H9 (cell line): ENCODE results near the gene CA9. TPM values are rescaled to one million over a fixed set of nuclear protein-coding genes. Genes with fewer than 3 reads are reported as not detected.

Source experiments
- DNase-seq: peaks from one replicate; pipeline ENCODE4 v3.0.0-alpha.2; 2017
- H2AFZ ChIP-seq: one replicate; pipeline ENCODE4 v1.6.1; 2013; ENCODE audit warnings: mild to moderate bottlenecking, low read length, control low read depth, moderate library complexity
- H2AK5ac ChIP-seq: 2 replicates; pipeline ENCODE4 v1.6.1; 2013; ENCODE audit warnings: low read length, control low read depth, mixed read lengths; ENCODE audit not compliant: insufficient read length
- H2BK120ac ChIP-seq: one replicate; pipeline ENCODE4 v1.6.1; 2013; ENCODE audit warnings: low read depth, mild to moderate bottlenecking, low read length, control low read depth, inconsistent platforms; ENCODE audit not compliant: poor library complexity, severe bottlenecking
- H2BK12ac ChIP-seq: 2 replicates; pipeline ENCODE4 v1.6.1; 2013; ENCODE audit warnings: low read length, control low read depth, mixed read lengths, low read depth; ENCODE audit not compliant: insufficient read length
- H2BK15ac ChIP-seq: 2 replicates; pipeline ENCODE4 v1.6.1; 2013; ENCODE audit warnings: low read depth, low read length, control low read depth
- H2BK20ac ChIP-seq: one replicate; pipeline ENCODE4 v1.6.1; 2013; ENCODE audit warnings: low read depth, mild to moderate bottlenecking, low read length, control low read depth, inconsistent platforms; ENCODE audit not compliant: poor library complexity, severe bottlenecking
- H2BK5ac ChIP-seq: 2 replicates; pipeline ENCODE4 v1.6.1; 2013; ENCODE audit warnings: low read length, control low read depth, mixed read lengths; ENCODE audit not compliant: insufficient read length
- H3K14ac ChIP-seq: 2 replicates; pipeline ENCODE4 v1.6.1; 2013; ENCODE audit warnings: low read length, control low read depth; ENCODE audit not compliant: insufficient read depth
- H3K18ac ChIP-seq: 2 replicates; pipeline ENCODE4 v1.6.1; 2013; ENCODE audit warnings: low read depth, mild to moderate bottlenecking, mixed read lengths, low read length, control low read depth; ENCODE audit not compliant: insufficient read length
- H3K23ac ChIP-seq: 2 replicates; pipeline ENCODE4 v1.6.1; 2013; ENCODE audit warnings: low read length, control low read depth, mixed read lengths, low read depth; ENCODE audit not compliant: insufficient read length
- H3K23me2 ChIP-seq: 2 replicates; pipeline ENCODE4 v1.6.1; 2013; ENCODE audit warnings: low read depth, mild to moderate bottlenecking, mixed read lengths, low read length, control low read depth; ENCODE audit not compliant: insufficient read length, poor library complexity, severe bottlenecking
- H3K27ac ChIP-seq: 2 replicates; pipeline ENCODE4 v1.5.1; 2013; ENCODE audit warnings: low read length, control low read depth, mixed read lengths, low read depth; ENCODE audit not compliant: insufficient read length
- H3K27me3 ChIP-seq: 2 replicates; pipeline ENCODE4 v1.6.1; 2013; ENCODE audit warnings: low read length, control low read depth, inconsistent platforms; ENCODE audit not compliant: insufficient read depth
- H3K4ac ChIP-seq: 2 replicates; pipeline ENCODE4 v1.6.1; 2013; ENCODE audit warnings: low read depth, mild to moderate bottlenecking, control low read depth, inconsistent platforms, low read length, moderate library complexity
- H3K4me1 ChIP-seq: 2 replicates; pipeline ENCODE4 v1.6.1; 2013; ENCODE audit warnings: low read length, control low read depth, inconsistent platforms; ENCODE audit not compliant: insufficient read depth
- H3K4me2 ChIP-seq: 2 replicates; pipeline ENCODE4 v1.6.1; 2013; ENCODE audit warnings: low read length, control low read depth, mixed read lengths; ENCODE audit not compliant: insufficient read length, insufficient read depth
- H3K56ac ChIP-seq: 2 replicates; pipeline ENCODE4 v1.6.1; 2013; ENCODE audit warnings: low read depth, mild to moderate bottlenecking, mixed read lengths, low read length, control low read depth; ENCODE audit not compliant: insufficient read length
- H3K79me1 ChIP-seq: 2 replicates; pipeline ENCODE4 v1.6.1; 2013; ENCODE audit warnings: low read depth, mild to moderate bottlenecking, moderate library complexity, low read length, control low read depth, inconsistent platforms; ENCODE audit not compliant: insufficient read depth, poor library complexity, severe bottlenecking
- H3K79me2 ChIP-seq: 2 replicates; pipeline ENCODE4 v1.6.1; 2013; ENCODE audit warnings: low read length, control low read depth, inconsistent platforms; ENCODE audit not compliant: insufficient read depth
- H3K9ac ChIP-seq: 2 replicates; pipeline ENCODE4 v1.6.1; 2013; ENCODE audit warnings: low read length, control low read depth, mixed read lengths; ENCODE audit not compliant: insufficient read length; ENCODE audit errors: extremely low read depth
- H3K9me3 ChIP-seq: one replicate; pipeline ENCODE4 v1.6.1; 2013; ENCODE audit warnings: low read depth, low read length, inconsistent platforms; ENCODE audit not compliant: control insufficient read depth
- H3T11ph ChIP-seq: one replicate; pipeline ENCODE4 v1.6.1; 2013; ENCODE audit warnings: mild to moderate bottlenecking, low read length, control low read depth, inconsistent platforms
- H4K20me1 ChIP-seq: one replicate; pipeline ENCODE4 v1.6.1; 2013; ENCODE audit not compliant: control insufficient read depth, insufficient read length, insufficient read depth
- H4K5ac ChIP-seq: 2 replicates; pipeline ENCODE4 v1.6.1; 2013; ENCODE audit warnings: low read depth, mild to moderate bottlenecking, mixed read lengths, low read length, control low read depth; ENCODE audit not compliant: insufficient read length
- H4K8ac ChIP-seq: replicated peaks from 2 replicates; pipeline ENCODE4 v1.6.1; 2013; ENCODE audit warnings: low read length, control low read depth, mixed read lengths, low read depth; ENCODE audit not compliant: insufficient read length
- H4K91ac ChIP-seq: 2 replicates; pipeline ENCODE4 v1.6.1; 2013; ENCODE audit warnings: low read depth, mild to moderate bottlenecking, moderate library complexity, mixed read lengths, low read length, control low read depth; ENCODE audit not compliant: insufficient read length
- H3K27ac Mint-ChIP-seq, 3 experiments: 2 replicates in 2 of 3; 3 replicates in 1 of 3; pipeline ENCODE4 v1.8.0; 2020 to 2021; ENCODE audit warnings: mixed read lengths in 3 of 3, mild to moderate bottlenecking in 1 of 3, moderate library complexity in 1 of 3
- H3K27me3 Mint-ChIP-seq: 2 replicates; pipeline ENCODE4 v1.8.0; 2021; ENCODE audit warnings: low read depth, mild to moderate bottlenecking, moderate library complexity, mixed read lengths
- H3K36me3 Mint-ChIP-seq, 3 experiments: 2 replicates in 2 of 3; 3 replicates in 1 of 3; pipeline ENCODE4 v1.8.0; 2020 to 2021; ENCODE audit warnings: low read depth in 3 of 3, mixed read lengths in 3 of 3; ENCODE audit not compliant: insufficient read depth in 1 of 3
- H3K4me1 Mint-ChIP-seq, 2 experiments: 2 replicates each; pipeline ENCODE4 v1.8.0; 2020; ENCODE audit warnings: mixed read lengths in 2 of 2
- H3K4me3 Mint-ChIP-seq, 2 experiments: 2 replicates in 1 of 2; 3 replicates in 1 of 2; pipeline ENCODE4 v1.8.0; 2020 to 2021; ENCODE audit warnings: mild to moderate bottlenecking in 2 of 2, mixed read lengths in 2 of 2, moderate library complexity in 1 of 2
- H3K9me3 Mint-ChIP-seq, 2 experiments: 2 replicates in 1 of 2; 3 replicates in 1 of 2; pipeline ENCODE4 v1.8.0; 2020; ENCODE audit warnings: mild to moderate bottlenecking in 2 of 2, mixed read lengths in 2 of 2, moderate library complexity in 1 of 2
- CTCF ChIP-seq: fragments of 200-600 bp; sonication (generic); conservative IDR thresholded peaks from 3 replicates; pipeline ENCODE4 v1.8.0; 2021; ENCODE audit warnings: antibody characterized with exemption, mild to moderate bottlenecking
- total RNA-seq: library from RNA; stranded (reverse); gene quantifications from 2 replicates; pipeline ENCODE4 v1.2.1, GENCODE V29; 2021

Gene CA9
- total RNA-seq, 1 experiment from 2014 or later: 0.94 TPM

DNA sequence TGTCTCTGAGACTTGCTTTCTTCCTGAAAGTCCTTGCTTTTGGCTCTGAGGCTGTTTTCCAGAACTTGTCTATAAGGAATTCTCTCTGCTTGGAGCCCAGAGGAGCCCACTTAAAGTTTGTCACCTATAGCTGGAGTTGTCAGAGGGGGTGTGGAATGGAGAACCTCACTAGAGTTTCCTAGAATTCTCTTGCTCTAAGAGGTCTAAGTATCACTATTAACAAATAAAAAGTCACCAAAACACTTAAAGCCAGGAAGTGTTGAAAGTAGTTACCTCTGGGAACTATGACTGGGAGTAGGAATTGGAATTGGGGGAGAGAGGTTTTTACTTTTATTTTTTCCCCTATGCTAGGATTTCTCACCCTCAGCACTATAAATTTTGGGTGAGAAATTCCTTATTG is 38.0 kb upstream of the CA9 start:
- no peaks in the 10 kb centered on the region for H3K79me1 ChIP-seq
- TF ChIP-seq CTCF: no peak
- no peaks in the 10 kb centered on the region for H3K27me3 ChIP-seq
- H2BK15ac ChIP-seq: no peak overlapping the region
- Mint-ChIP-seq H3K4me1 (no peaks in the 10 kb centered on the region), H3K9me3 (peaks cover 0 to 7% of the 10 kb centered on the region in 2 experiments; a peak in 3 of 5 replicates), H3K36me3 (peaks cover 3 to 6% (median 5%) of the 10 kb centered on the region in 3 experiments), H3K27ac (peak overlapping the region in 2 of 3 experiments; percentile 3 to 78; a peak in 1 of 7 replicates), H3K27me3 (peaks cover 10% of the 10 kb centered on the region), H3K4me3 (no peak overlapping the region)
- no peak overlapping the region for H2AFZ ChIP-seq
- H3K9me3 ChIP-seq: no peaks in the 10 kb centered on the region
- H4K8ac ChIP-seq: no peak overlapping the region
- no peak overlapping the region for H2BK5ac ChIP-seq
- no peak overlapping the region for H3K27ac ChIP-seq
- no peak overlapping the region for H3K56ac ChIP-seq
- H4K20me1 ChIP-seq: no peaks in the 10 kb centered on the region
- H3K4me2 ChIP-seq: no peak overlapping the region
- H3K23ac ChIP-seq: no peak overlapping the region
- H3T11ph ChIP-seq: no peak overlapping the region
- no peak overlapping the region for H3K18ac ChIP-seq
- H4K5ac ChIP-seq: no peak overlapping the region
- H3K79me2 ChIP-seq: no peaks in the 10 kb centered on the region
- no peak overlapping the region for H2BK12ac ChIP-seq
- H3K4me1 ChIP-seq: no peaks in the 10 kb centered on the region
- H4K91ac ChIP-seq: no peak overlapping the region
- H2BK120ac ChIP-seq: no peak overlapping the region
- no peak overlapping the region for H3K9ac ChIP-seq
- no peak overlapping the region for H3K14ac ChIP-seq
- H2AK5ac ChIP-seq: no peak overlapping the region
- no peak overlapping the region for H2BK20ac ChIP-seq
- no peak for DNase-seq
- no peaks in the 10 kb centered on the region for H3K23me2 ChIP-seq
- H3K4ac ChIP-seq: no peak overlapping the region
